ENCODE results near the gene SCN3A.

Gene SCN3A

GRCh38 chr2:165163761-165164160 is 40.1 kb downstream of the SCN3A start:
- Histone ChIP-seq H3K4me3 (no peak overlapping the region), H3K36me3 (replicated peaks) (no peaks in the 10 kb centered on the region), H3K27me3 (ENCODE audit: low read depth) (no peaks in the 10 kb centered on the region), H3K9me3 (no peaks in the 10 kb centered on the region), H3K4me1 (no peaks in the 10 kb centered on the region)
- in situ Hi-C loops (cut with MboI; ENCODE audit: low sequenced_read_pairs), result no loop called here
- no peak for DNase-seq (ENCODE audit: low spot score in 2 of 2)

- no peak overlapping the region for H3K4me3 ChIP-seq
- no peaks in the 10 kb centered on the region for H3K9me3 ChIP-seq
- in situ Hi-C loops (cut with MboI; ENCODE audit: low sequenced_read_pairs), result no loop called here
- DNase-seq (ENCODE audit: low spot score in 2 of 2), result peak in 1 of 2 experiments; percentile 12
- no peaks in the 10 kb centered on the region for H3K36me3 ChIP-seq (replicated peaks)
- no peaks in the 10 kb centered on the region for H3K27me3 ChIP-seq (ENCODE audit: low read depth)
- H3K4me1 ChIP-seq, result no peaks in the 10 kb centered on the region
Measured at GRCh38 chr2:165162466-165162865, 41.4 kb downstream of the SCN3A start.

- no peak for DNase-seq (ENCODE audit: low spot score in 2 of 2)
- no peaks in the 10 kb centered on the region for H3K9me3 ChIP-seq
- no peaks in the 10 kb centered on the region for H3K36me3 ChIP-seq (replicated peaks)
- no peaks in the 10 kb centered on the region for H3K4me1 ChIP-seq
- in situ Hi-C loops (cut with MboI; ENCODE audit: low sequenced_read_pairs), result no loop called here
- H3K27me3 ChIP-seq (ENCODE audit: low read depth), result no peaks in the 10 kb centered on the region
- H3K4me3 ChIP-seq, result no peak overlapping the region
Measured at GRCh38 chr2:165161510-165161909, 42.3 kb downstream of the SCN3A start.

GRCh38 chr2:165157160-165157559 is 46.7 kb downstream of the SCN3A start:
- Histone ChIP-seq H3K36me3 (replicated peaks) (no peaks in the 10 kb centered on the region), H3K27me3 (ENCODE audit: low read depth) (no peaks in the 10 kb centered on the region), H3K4me3 (no peak overlapping the region), H3K4me1 (no peaks in the 10 kb centered on the region), H3K9me3 (no peaks in the 10 kb centered on the region)
- DNase-seq (ENCODE audit: low spot score in 2 of 2), result no peak
- in situ Hi-C loops (cut with MboI; ENCODE audit: low sequenced_read_pairs), result no loop called here

GRCh38 chr2:165155152-165155551 is 48.7 kb downstream of the SCN3A start:
- no peaks in the 10 kb centered on the region for H3K36me3 ChIP-seq (replicated peaks)
- no peaks in the 10 kb centered on the region for H3K27me3 ChIP-seq (ENCODE audit: low read depth)
- in situ Hi-C loops (cut with MboI; ENCODE audit: low sequenced_read_pairs), result no loop called here
- H3K9me3 ChIP-seq, result no peaks in the 10 kb centered on the region
- H3K4me3 ChIP-seq, result no peak overlapping the region
- no peaks in the 10 kb centered on the region for H3K4me1 ChIP-seq
- DNase-seq (ENCODE audit: low spot score in 2 of 2), result no peak

GRCh38 chr2:165149439-165149838 is 54.4 kb downstream of the SCN3A start:
- in situ Hi-C loops (cut with MboI; ENCODE audit: low sequenced_read_pairs), result no loop called here
- H3K4me3 ChIP-seq, result no peak overlapping the region
- no peaks in the 10 kb centered on the region for H3K27me3 ChIP-seq (ENCODE audit: low read depth)
- no peaks in the 10 kb centered on the region for H3K9me3 ChIP-seq
- H3K4me1 ChIP-seq, result no peaks in the 10 kb centered on the region
- no peaks in the 10 kb centered on the region for H3K36me3 ChIP-seq (replicated peaks)
- no peak for DNase-seq (ENCODE audit: low spot score in 2 of 2)

GRCh38 chr2:165147186-165148045 is 56.4 kb downstream of the SCN3A start:
- Histone ChIP-seq H3K4me3 (no peak overlapping the region), H3K9me3 (no peaks in the 10 kb centered on the region), H3K4me1 (no peaks in the 10 kb centered on the region), H3K27me3 (ENCODE audit: low read depth) (no peaks in the 10 kb centered on the region; the same call in 1 of the 2 replicates), H3K36me3 (replicated peaks) (no peaks in the 10 kb centered on the region)
- in situ Hi-C loops (cut with MboI; ENCODE audit: low sequenced_read_pairs), result no loop called here
- no peak for DNase-seq (ENCODE audit: low spot score in 2 of 2)

- Histone ChIP-seq H3K4me3 (no peak overlapping the region), H3K9me3 (no peaks in the 10 kb centered on the region), H3K4me1 (no peaks in the 10 kb centered on the region), H3K27me3 (ENCODE audit: low read depth) (no peaks in the 10 kb centered on the region; the same call in none of the 2 replicates), H3K36me3 (replicated peaks) (no peaks in the 10 kb centered on the region)
- DNase-seq (ENCODE audit: low spot score in 2 of 2), result no peak
- in situ Hi-C loops (cut with MboI; ENCODE audit: low sequenced_read_pairs), result no loop called here
Measured at GRCh38 chr2:165144315-165144714, 59.5 kb downstream of the SCN3A start.

GRCh38 chr2:165141601-165142354 is 62.1 kb downstream of the SCN3A start:
- in situ Hi-C loops (cut with MboI; ENCODE audit: low sequenced_read_pairs), result no loop called here
- DNase-seq (ENCODE audit: low spot score in 2 of 2), result no peak
- Histone ChIP-seq H3K9me3 (no peaks in the 10 kb centered on the region), H3K4me3 (no peak overlapping the region), H3K36me3 (replicated peaks) (no peaks in the 10 kb centered on the region), H3K27me3 (ENCODE audit: low read depth) (no peaks in the 10 kb centered on the region; the same call in none of the 2 replicates), H3K4me1 (no peaks in the 10 kb centered on the region)

GRCh38 chr2:165126244-165126643 is 77.6 kb downstream of the SCN3A start:
- in situ Hi-C loops (cut with MboI; ENCODE audit: low sequenced_read_pairs), result no loop called here
- no peaks in the 10 kb centered on the region for H3K36me3 ChIP-seq (replicated peaks)
- H3K4me3 ChIP-seq, result no peak overlapping the region
- 0 out of 2 replicates have a peak, but pooled peaks cover 2% of the 10 kb centered on the region for H3K4me1 ChIP-seq
- no peaks in the 10 kb centered on the region for H3K9me3 ChIP-seq
- no peaks in the 10 kb centered on the region for H3K27me3 ChIP-seq (ENCODE audit: low read depth)
- DNase-seq (ENCODE audit: low spot score in 2 of 2), result no peak

- Histone ChIP-seq H3K4me1 (no peaks in the 10 kb centered on the region), H3K36me3 (replicated peaks) (no peaks in the 10 kb centered on the region), H3K27me3 (ENCODE audit: low read depth) (no peaks in the 10 kb centered on the region), H3K4me3 (no peak overlapping the region), H3K9me3 (no peaks in the 10 kb centered on the region)
- DNase-seq (ENCODE audit: low spot score in 2 of 2), result no peak
- in situ Hi-C loops (cut with MboI; ENCODE audit: low sequenced_read_pairs), result no loop called here
Measured at GRCh38 chr2:165122521-165122920, 81.3 kb downstream of the SCN3A start.

GRCh38 chr2:165120740-165121467 is 82.9 kb downstream of the SCN3A start:
- H3K36me3 ChIP-seq (replicated peaks), result no peaks in the 10 kb centered on the region
- in situ Hi-C loops (cut with MboI; ENCODE audit: low sequenced_read_pairs), result no loop called here
- H3K27me3 ChIP-seq (ENCODE audit: low read depth), result no peaks in the 10 kb centered on the region
- 0 out of 2 replicates have a peak, but pooled peaks cover 3% of the 10 kb centered on the region for H3K9me3 ChIP-seq
- H3K4me3 ChIP-seq, result no peak overlapping the region
- H3K4me1 ChIP-seq, result no peaks in the 10 kb centered on the region; the same call in 1 of the 2 replicates
- no peak for DNase-seq (ENCODE audit: low spot score in 2 of 2)

- H3K4me1 ChIP-seq, result no peaks in the 10 kb centered on the region; the same call in 1 of the 2 replicates
- in situ Hi-C loops (cut with MboI; ENCODE audit: low sequenced_read_pairs), result no loop called here
- H3K9me3 ChIP-seq, result 0 out of 2 replicates have a peak, but pooled peaks cover 3% of the 10 kb centered on the region
- no peak overlapping the region for H3K4me3 ChIP-seq
- H3K36me3 ChIP-seq (replicated peaks), result no peaks in the 10 kb centered on the region
- no peaks in the 10 kb centered on the region for H3K27me3 ChIP-seq (ENCODE audit: low read depth)
- no peak for DNase-seq (ENCODE audit: low spot score in 2 of 2)
Measured at GRCh38 chr2:165115258-165115657, 88.6 kb downstream of the SCN3A start.

Data from HAP-1 (cell line).